GM13977 (cell line): Measurements from ENCODE around the gene DUXB.

Experiments used
- DNase-seq: peaks from one replicate; pipeline ENCODE4 v3.0.0; 2012; ENCODE audit warnings: low spot score
- in situ Hi-C: fragments of 300-500 bp; cut with MboI; formaldehyde crosslinking; loops from one replicate; pipeline ENCODE4 v1.12.0; 2022; ENCODE audit warnings: low sequenced_read_pairs, low pct_unique_long_range_greater_than_20kb, mixed read lengths, inconsistent platforms; ENCODE audit not compliant: unreplicated experiment
- TF ChIP-seq, protein P1 (sequence below): IDR thresholded peaks from 2 replicates; pipeline ENCODE4 v1.5.1; 2012; ENCODE audit warnings: mild to moderate bottlenecking, control low read depth; ENCODE audit not compliant: insufficient read depth; ENCODE audit errors: extremely low read depth, missing control alignments

Gene DUXB

DNA sequence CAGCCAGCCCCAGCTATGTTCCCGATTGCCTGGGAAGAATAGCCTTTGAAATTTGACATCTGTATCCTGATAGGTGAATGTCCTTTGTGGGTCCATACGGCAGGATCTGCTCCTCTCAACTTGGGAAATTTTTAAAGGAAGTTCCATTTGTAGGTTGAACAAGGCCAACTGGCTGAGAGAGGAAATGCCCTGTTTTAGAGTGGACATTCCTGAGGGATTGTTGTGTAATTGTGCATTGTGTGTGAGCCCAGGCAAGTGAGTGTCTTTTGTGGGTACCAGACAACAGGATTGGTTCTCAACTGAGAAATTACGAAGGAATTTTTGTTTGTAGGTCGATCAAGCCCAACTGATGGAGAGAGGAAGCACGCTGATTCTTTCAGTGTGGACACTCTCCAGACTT is 21.9 kb downstream of the DUXB start:
- in situ Hi-C loops: no loop called here
- TF ChIP-seq, protein P1, sequence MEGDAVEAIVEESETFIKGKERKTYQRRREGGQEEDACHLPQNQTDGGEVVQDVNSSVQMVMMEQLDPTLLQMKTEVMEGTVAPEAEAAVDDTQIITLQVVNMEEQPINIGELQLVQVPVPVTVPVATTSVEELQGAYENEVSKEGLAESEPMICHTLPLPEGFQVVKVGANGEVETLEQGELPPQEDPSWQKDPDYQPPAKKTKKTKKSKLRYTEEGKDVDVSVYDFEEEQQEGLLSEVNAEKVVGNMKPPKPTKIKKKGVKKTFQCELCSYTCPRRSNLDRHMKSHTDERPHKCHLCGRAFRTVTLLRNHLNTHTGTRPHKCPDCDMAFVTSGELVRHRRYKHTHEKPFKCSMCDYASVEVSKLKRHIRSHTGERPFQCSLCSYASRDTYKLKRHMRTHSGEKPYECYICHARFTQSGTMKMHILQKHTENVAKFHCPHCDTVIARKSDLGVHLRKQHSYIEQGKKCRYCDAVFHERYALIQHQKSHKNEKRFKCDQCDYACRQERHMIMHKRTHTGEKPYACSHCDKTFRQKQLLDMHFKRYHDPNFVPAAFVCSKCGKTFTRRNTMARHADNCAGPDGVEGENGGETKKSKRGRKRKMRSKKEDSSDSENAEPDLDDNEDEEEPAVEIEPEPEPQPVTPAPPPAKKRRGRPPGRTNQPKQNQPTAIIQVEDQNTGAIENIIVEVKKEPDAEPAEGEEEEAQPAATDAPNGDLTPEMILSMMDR: no peak
- no peak for DNase-seq

DNA sequence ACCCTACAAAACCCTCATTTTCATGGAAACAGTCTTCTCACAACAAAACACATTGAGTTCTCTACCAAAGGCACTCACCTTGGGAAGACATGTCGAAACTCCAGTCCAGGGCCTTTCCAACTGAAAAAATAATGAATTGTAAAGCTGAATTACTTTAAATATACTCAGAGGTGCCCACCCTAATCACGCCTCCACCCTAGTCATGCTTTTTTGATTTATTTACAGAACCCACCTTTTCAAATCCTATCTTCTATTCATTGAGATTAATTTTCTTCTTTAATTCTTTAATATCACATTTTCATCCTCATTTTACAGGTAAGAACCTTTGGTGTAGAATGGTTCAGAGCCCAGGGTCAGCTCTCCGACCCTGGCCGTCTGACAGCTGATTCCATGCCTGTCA is 24.4 kb downstream of the DUXB start, which contains the start of gene CPHXL2:
TSS of gene CPHXL2 (minus strand) at position 101 of the 400 bp plus-strand sequence. CDS start at position 91, 10 bp downstream.
- in situ Hi-C loops: no loop called here
- TF ChIP-seq, protein P1: no peak
- DNase-seq: no peak

DNA sequence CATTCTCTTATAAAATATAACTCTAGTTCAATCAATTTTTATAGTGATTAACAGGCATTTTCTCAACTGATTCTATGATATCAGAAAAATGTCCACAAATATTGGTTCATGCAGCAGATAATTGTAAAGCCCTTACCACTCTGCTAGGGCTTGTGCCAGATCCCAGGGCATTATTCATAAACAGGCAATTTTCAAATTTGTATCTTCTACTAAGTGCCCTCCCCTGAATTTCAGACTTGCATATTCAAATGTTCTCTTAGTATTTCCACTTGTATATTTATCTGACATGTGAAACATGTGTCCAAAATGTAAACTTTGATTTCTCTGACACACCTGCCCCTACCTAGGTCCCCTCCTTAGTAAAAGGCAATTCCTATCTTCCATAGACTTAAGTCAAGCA is 33.8 kb downstream of the DUXB start:
- no peak for DNase-seq
- TF ChIP-seq, protein P1: no peak
- in situ Hi-C loops: loop anchor here (25.0 kb wide), 1 partner anchor 95 kb away; no protein-coding TSS in a partner anchor

DNA sequence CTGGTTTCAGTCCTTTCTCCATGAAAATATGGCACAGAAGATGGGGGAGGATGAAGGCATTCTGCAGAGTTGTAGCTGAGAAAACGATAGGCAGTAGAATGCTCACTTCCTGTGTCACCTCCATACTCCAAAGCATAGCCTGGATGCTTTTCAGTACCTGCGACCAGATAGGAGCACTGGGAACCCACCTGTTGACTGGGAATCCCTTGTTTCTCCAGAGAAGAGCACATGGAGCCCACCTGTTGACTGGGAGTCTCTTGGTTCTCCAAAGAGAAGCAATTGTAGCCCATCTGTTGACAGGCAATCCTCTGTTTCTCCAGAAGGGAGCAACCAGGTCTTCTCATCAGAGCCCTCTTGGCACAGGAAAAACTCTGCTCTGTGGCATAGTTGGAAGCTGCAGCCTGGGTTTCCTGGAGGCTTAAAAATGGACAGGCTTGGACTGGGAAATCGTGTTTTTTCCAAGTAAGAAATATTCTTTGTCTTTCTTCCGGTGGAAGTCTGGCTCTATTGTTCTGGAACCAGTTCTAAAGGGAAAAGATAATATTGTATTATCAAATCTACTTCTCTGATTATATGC is 40.4 kb downstream of the DUXB start:
- in situ Hi-C loops: loop anchor here (25.0 kb wide), 1 partner anchor 101 kb away; no protein-coding TSS in a partner anchor
- DNase-seq: no peak
- TF ChIP-seq, protein P1: no peak

DNA sequence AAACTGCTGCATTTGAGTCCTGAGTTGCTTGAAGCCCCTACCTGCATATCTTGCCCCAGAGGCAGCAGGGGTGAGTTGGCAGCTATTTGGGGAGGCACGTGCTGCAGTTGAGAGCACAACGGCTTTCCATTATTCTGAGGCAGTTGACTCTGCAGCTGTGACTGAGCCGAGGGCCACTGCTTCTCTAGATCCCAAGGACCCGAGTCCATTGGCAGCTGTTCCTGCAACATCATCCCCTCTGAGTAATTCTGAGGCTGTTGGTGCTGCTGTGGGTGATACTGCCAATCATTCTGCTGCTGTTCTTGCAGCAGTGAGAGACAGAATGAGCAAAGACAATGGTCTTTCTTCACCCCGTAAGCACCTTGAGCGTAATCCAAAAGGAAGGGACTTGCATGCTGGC is 40.9 kb downstream of the DUXB start:
- in situ Hi-C loops: loop anchor here (25.0 kb wide), 1 partner anchor 102 kb away; no protein-coding TSS in a partner anchor
- no peak for DNase-seq
- TF ChIP-seq, protein P1: no peak

DNA sequence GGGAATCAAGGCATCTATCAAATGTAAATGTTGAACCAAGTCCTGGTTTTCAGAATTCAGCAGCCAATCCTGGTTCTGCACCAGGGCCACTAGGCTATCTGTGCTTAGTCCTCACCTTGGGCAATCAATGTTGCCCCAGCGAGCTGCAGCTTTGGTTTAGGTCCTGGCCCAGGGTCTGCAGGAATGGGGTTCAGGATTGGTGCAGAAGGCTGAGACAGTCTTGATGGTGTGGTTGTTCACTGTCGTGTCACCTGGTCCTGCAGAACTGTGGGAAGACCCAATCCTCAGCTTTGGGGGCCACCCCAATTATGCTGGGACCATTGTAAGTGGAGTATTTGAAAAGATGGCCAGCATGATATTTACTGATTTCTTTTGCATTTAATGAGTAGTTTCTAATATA is 43.1 kb downstream of the DUXB start:
- TF ChIP-seq, protein P1: no peak
- in situ Hi-C loops: loop anchor here (25.0 kb wide), 1 partner anchor 104 kb away; no protein-coding TSS in a partner anchor
- no peak for DNase-seq
